Testis (tissue), 3 donors: ENCODE measurements around the gene CALM3. TPM values are rescaled to one million over a fixed set of nuclear protein-coding genes. Genes with fewer than 3 reads are reported as not detected.

Experiments
- DNase-seq: peaks from one replicate; pipeline ENCODE4 v3.0.0-alpha.2; 2019
- H3K27ac ChIP-seq, 2 donors: fragments of 200-600 bp; sonication (generic); one replicate each; pipeline ENCODE4 v1.5.1; 2019
- H3K27me3 ChIP-seq: fragments of 200-600 bp; sonication (generic); one replicate; pipeline ENCODE4 v1.5.1; 2019
- H3K36me3 ChIP-seq: fragments of 200-600 bp; sonication (generic); one replicate; pipeline ENCODE4 v1.5.1; 2017; ENCODE audit warnings: low read depth; ENCODE audit errors: missing control alignments
- H3K4me1 ChIP-seq: fragments of 200-600 bp; sonication (generic); one replicate; pipeline ENCODE4 v1.5.1; 2019
- H3K4me3 ChIP-seq, 2 donors: fragments of 200-600 bp; sonication (generic); one replicate each; pipeline ENCODE4 v1.5.1; 2017 to 2019
- H3K9me3 ChIP-seq: fragments of 200-600 bp; sonication (generic); one replicate; pipeline ENCODE4 v1.5.1; 2017
- CTCF ChIP-seq, 3 experiments: fragments of 450-650 bp in 2 of 3; fragments of 200-600 bp in 1 of 3; sonication (generic) in 1 of 3; IDR thresholded peaks; one replicate each; pipeline ENCODE4 v1.5.1; 2016 to 2019; ENCODE audit warnings: antibody characterized with exemption in 3 of 3, mild to moderate bottlenecking in 2 of 3, moderate library complexity in 1 of 3
- POLR2A ChIP-seq: fragments of 450-650 bp; IDR thresholded peaks from one replicate; pipeline ENCODE4 v1.6.1; 2017; ENCODE audit warnings: antibody characterized with exemption, mild to moderate bottlenecking, moderate library complexity
- WGBS, 2 donors: methylation state at CpG; one replicate each; pipeline ENCODE4 v1.1.5; 2018; 5-methylcytosine and 5-hydroxymethylcytosine counted together
- intact Hi-C: fragments of 100-400 bp; cut with DNase I; formaldehyde crosslinking; loops from one replicate; pipeline ENCODE4 v1.15.1; 2023; ENCODE audit warnings: low total_unique reads
- polyA plus RNA-seq: library from polyadenylated mRNA; stranded (reverse); fragments of 350-450 nt; fragmentation: Illumina TruSeq; extraction: RNeasy Lipid Tissue Mini Kit (QIAGEN cat#74804); gene quantifications from one replicate; pipeline ENCODE4 v1.2.3, GENCODE V29; 2014; ENCODE audit warnings: low read depth, low replicate concordance; ENCODE audit not compliant: insufficient read depth
- total RNA-seq, 2 donors: library from RNA; depleted of rRNA; stranded (reverse); fragments of >200 nt; gene quantifications; one replicate each; pipeline ENCODE4 v1.2.3, GENCODE V29; 2016

The CALM3 gene
- total and polyA plus RNA-seq, 3 donors from 2014 or later, result 357 to 889 (median 380) TPM

- no peak for DNase-seq
- 81 to 83% methylated on average over 12 of the region's 12 CpGs for WGBS, 2 donors
- Histone ChIP-seq H3K27ac (no peak overlapping the region), H3K4me3 (no peak overlapping the region), H3K27me3 (no peaks in the 10 kb centered on the region), H3K36me3 (no peaks in the 10 kb centered on the region), H3K9me3 (no peaks in the 10 kb centered on the region), H3K4me1 (peaks cover 35% of the 10 kb centered on the region)
- intact Hi-C loops, result no loop called here
- TF ChIP-seq POLR2A (no peak), CTCF (IDR thresholded peaks at IDR 0.05) (no peak)
These were observed 5.7 kb downstream of the CALM3 start for GRCh38 chr19:46606681-46607447.

- Histone ChIP-seq H3K27me3 (no peaks in the 10 kb centered on the region), H3K27ac (no peak overlapping the region), H3K4me1 (peaks cover 30% of the 10 kb centered on the region), H3K4me3 (no peak overlapping the region), H3K9me3 (no peaks in the 10 kb centered on the region), H3K36me3 (no peaks in the 10 kb centered on the region)
- no peak for TF ChIP-seq POLR2A
- TF ChIP-seq CTCF (IDR thresholded peaks at IDR 0.05), result no peak
- 83 to 92% methylated on average over 10 to 12 of the region's 12 CpGs for WGBS, 2 donors
- no peak for DNase-seq
- intact Hi-C loops, result no loop called here
These were observed 6.3 kb downstream of the CALM3 start for GRCh38 chr19:46607448-46607841.

- no peak for DNase-seq
- no peak overlapping the region for H3K27ac ChIP-seq
- H3K36me3 ChIP-seq, result no peaks in the 10 kb centered on the region
- no peak for TF ChIP-seq POLR2A
- no peak for TF ChIP-seq CTCF (IDR thresholded peaks at IDR 0.05)
- WGBS, 2 donors, result 89 to 90% methylated on average over 9 of the region's 9 CpGs
- H3K9me3 ChIP-seq, result no peaks in the 10 kb centered on the region
- no peak overlapping the region for H3K4me3 ChIP-seq
- H3K27me3 ChIP-seq, result no peaks in the 10 kb centered on the region
- intact Hi-C loops, result no loop called here
- H3K4me1 ChIP-seq, result peaks cover 22% of the 10 kb centered on the region
These were observed 7.0 kb downstream of the CALM3 start for GRCh38 chr19:46608178-46608577.

GRCh38 chr19:46608581-46609345, 7.6 kb downstream of the CALM3 start:
- H3K27ac ChIP-seq, result no peak overlapping the region
- TF ChIP-seq CTCF (IDR thresholded peaks at IDR 0.05) (no peak), POLR2A (no peak)
- no peak for DNase-seq
- no peaks in the 10 kb centered on the region for H3K36me3 ChIP-seq
- no peak overlapping the region for H3K4me3 ChIP-seq
- no peaks in the 10 kb centered on the region for H3K9me3 ChIP-seq
- H3K4me1 ChIP-seq, result peaks cover 17% of the 10 kb centered on the region
- H3K27me3 ChIP-seq, result no peaks in the 10 kb centered on the region
- intact Hi-C loops, result no loop called here
- WGBS, 2 donors, result 92% methylated on average over 22 to 27 of the region's 27 CpGs
